GM19351 (cell line): Measurements from ENCODE around the gene UGT1A8.
"Not testable (repeated sequence)": the region's sequence is repeated elsewhere in the genome, so short reads cannot be mapped to it uniquely, and the experiment has no call there.

ENCODE experiments used
- ATAC-seq: cut with Tn5 transposase; IDR thresholded peaks from one replicate; pipeline ENCODE4 v1.9.1; 2021; ENCODE audit warnings: mild to moderate bottlenecking, moderate library complexity; ENCODE audit not compliant: unreplicated experiment

Gene UGT1A8

GRCh38 chr2:233617476-233617875 is at the start of gene UGT1A8:
TSS of gene UGT1A8 (plus strand) at chr2:233617633. CDS start at chr2:233617708, 75 bp downstream.
- not testable (repeated sequence) for ATAC-seq

GRCh38 chr2:233571001-233571400 is 46.4 kb upstream of the UGT1A8 start:
- ATAC-seq: no peak

- ATAC-seq: no peak
Measured at GRCh38 chr2:233571462-233571861, 46.0 kb upstream of the UGT1A8 start.

GRCh38 chr2:233572468-233572867 is 45.0 kb upstream of the UGT1A8 start:
- ATAC-seq: no peak

- not testable (repeated sequence) for ATAC-seq
Measured at GRCh38 chr2:233577341-233577740, 40.1 kb upstream of the UGT1A8 start.

GRCh38 chr2:233583217-233583965 is 34.0 kb upstream of the UGT1A8 start:
- ATAC-seq: not testable (repeated sequence)

- ATAC-seq: no peak
Measured at GRCh38 chr2:233584210-233584609, 33.2 kb upstream of the UGT1A8 start.

GRCh38 chr2:233588400-233588799 is 29.0 kb upstream of the UGT1A8 start:
- ATAC-seq: no peak

GRCh38 chr2:233592706-233593105 is 24.7 kb upstream of the UGT1A8 start:
- ATAC-seq: peak; percentile 8

GRCh38 chr2:233593201-233593600 is 24.2 kb upstream of the UGT1A8 start:
- peak; percentile 87 for ATAC-seq

- ATAC-seq: no peak
Measured at GRCh38 chr2:233597522-233597921, 19.9 kb upstream of the UGT1A8 start.

GRCh38 chr2:233598952-233599351 is 18.5 kb upstream of the UGT1A8 start:
- ATAC-seq: no peak

- ATAC-seq: no peak
Measured at GRCh38 chr2:233600386-233600785, 17.0 kb upstream of the UGT1A8 start.

- ATAC-seq: no peak
Measured at GRCh38 chr2:233602076-233602475, 15.4 kb upstream of the UGT1A8 start.

GRCh38 chr2:233603520-233603919 is 13.9 kb upstream of the UGT1A8 start:
- no peak for ATAC-seq

- ATAC-seq: no peak
Measured at GRCh38 chr2:233604826-233605225, 12.6 kb upstream of the UGT1A8 start.

GRCh38 chr2:233605680-233606079 is 11.8 kb upstream of the UGT1A8 start:
- ATAC-seq: no peak

GRCh38 chr2:233611284-233611683 is 6.1 kb upstream of the UGT1A8 start:
- ATAC-seq: no peak

GRCh38 chr2:233620204-233620603 is 2.8 kb downstream of the UGT1A8 start:
- no peak for ATAC-seq

GRCh38 chr2:233621863-233622262 is 4.4 kb downstream of the UGT1A8 start:
- not testable (repeated sequence) for ATAC-seq

GRCh38 chr2:233627331-233628025 is 10.0 kb downstream of the UGT1A8 start:
- ATAC-seq: no peak

GRCh38 chr2:233636306-233636705 is 18.9 kb downstream of the UGT1A8 start, which contains the start of gene UGT1A10:
TSS of gene UGT1A10 (plus strand) at chr2:233636448. CDS start at chr2:233636523, 75 bp downstream.
- ATAC-seq: not testable (repeated sequence)
